Loucy (cell line): ENCODE data around the gene RSF1.
"Not testable (repeated sequence)": the region's sequence is repeated elsewhere in the genome, so short reads cannot be mapped to it uniquely, and the experiment has no call there.

Experiments used
- H2AFZ ChIP-seq: fragments of 200-600 bp; sonication (generic); 2 replicates; pipeline ENCODE4 v1.6.0; 2016; ENCODE audit warnings: antibody characterized with exemption, mild to moderate bottlenecking, low read length, moderate library complexity
- H3F3A ChIP-seq: fragments of 200-600 bp; 2 replicates; pipeline ENCODE4 v1.6.0; 2016; ENCODE audit warnings: antibody characterized with exemption, low read depth, mild to moderate bottlenecking
- H3K27me3 ChIP-seq: fragments of 200-600 bp; sonication (generic); 2 replicates; pipeline ENCODE4 v1.6.1; 2014; ENCODE audit warnings: low read length, mild to moderate bottlenecking; ENCODE audit not compliant: insufficient read depth, poor library complexity, severe bottlenecking
- H3K36me3 ChIP-seq: fragments of 200-600 bp; sonication (generic); 2 replicates; pipeline ENCODE4 v1.6.1; 2016; ENCODE audit warnings: low read length; ENCODE audit not compliant: insufficient read depth
- H3K4me1 ChIP-seq: fragments of 200-600 bp; sonication (generic); 2 replicates; pipeline ENCODE4 v1.5.1; 2014; ENCODE audit warnings: low read length, mild to moderate bottlenecking; ENCODE audit not compliant: insufficient read depth, poor library complexity, severe bottlenecking
- H3K4me2 ChIP-seq: fragments of 200-600 bp; sonication (generic); 2 replicates; pipeline ENCODE4 v1.6.0; 2014; ENCODE audit warnings: antibody characterized with exemption, low read length, low read depth, mild to moderate bottlenecking; ENCODE audit not compliant: poor library complexity, severe bottlenecking
- H3K4me3 ChIP-seq: fragments of 200-600 bp; sonication (generic); 2 replicates; pipeline ENCODE4 v1.5.1; 2014; ENCODE audit warnings: low read length, mild to moderate bottlenecking, mixed read lengths; ENCODE audit not compliant: poor library complexity, severe bottlenecking
- H3K79me2 ChIP-seq: fragments of 200-600 bp; sonication (generic); 2 replicates; pipeline ENCODE4 v1.6.1; 2014; ENCODE audit warnings: low read length; ENCODE audit not compliant: insufficient read depth
- H3K9ac ChIP-seq: fragments of 200-600 bp; sonication (generic); 2 replicates; pipeline ENCODE4 v1.6.0; 2014; ENCODE audit warnings: mild to moderate bottlenecking, low read depth, low read length, moderate library complexity; ENCODE audit not compliant: poor library complexity, severe bottlenecking
- H3K9me2 ChIP-seq: fragments of 200-600 bp; sonication (generic); replicated peaks from 2 replicates; pipeline ENCODE4 v1.6.1; 2016; ENCODE audit warnings: low read depth, low read length, mixed read lengths
- H3K9me3 ChIP-seq: fragments of 200-600 bp; sonication (generic); 2 replicates; pipeline ENCODE4 v1.6.1; 2014; ENCODE audit warnings: mild to moderate bottlenecking, antibody characterized with exemption, low read length, low read depth; ENCODE audit not compliant: insufficient read depth
- H4K20me1 ChIP-seq: fragments of 200-600 bp; sonication (generic); 2 replicates; pipeline ENCODE4 v1.6.0; 2014; ENCODE audit warnings: antibody characterized with exemption, low read length, mild to moderate bottlenecking; ENCODE audit not compliant: insufficient read depth, poor library complexity, severe bottlenecking
- EZH2phosphoT487 ChIP-seq: fragments of 200-600 bp; IDR thresholded peaks from 2 replicates; pipeline ENCODE4 v1.6.1; 2018; ENCODE audit warnings: antibody characterized with exemption, mild to moderate bottlenecking, moderate library complexity, borderline replicate concordance
- TF ChIP-seq, protein P1 (sequence below): fragments of 200-600 bp; sonication (generic); conservative IDR thresholded peaks from 2 replicates; pipeline ENCODE4 v1.5.1; 2014; ENCODE audit warnings: mild to moderate bottlenecking, antibody characterized with exemption, low read length

The RSF1 gene

DNA sequence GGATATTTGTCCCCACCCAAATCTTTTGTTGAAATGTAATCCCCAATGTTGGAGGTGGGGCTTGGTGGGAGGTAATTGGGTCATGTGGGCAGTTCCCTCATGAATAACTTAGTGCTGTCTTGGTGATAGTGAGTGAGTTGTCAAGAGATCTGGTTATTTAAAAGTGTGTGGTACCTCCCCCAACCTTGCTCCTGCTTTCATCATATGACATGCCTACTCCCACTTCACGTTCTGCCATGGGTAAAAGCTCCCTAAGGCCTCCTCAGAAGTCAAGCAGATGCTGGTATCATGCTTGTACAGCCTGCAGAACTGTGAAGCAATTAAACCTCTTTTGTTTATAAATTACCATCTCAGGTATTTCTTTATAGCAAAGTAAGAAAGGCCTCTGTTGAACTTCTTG, 31.0 kb upstream of the RSF1 start:
- Histone ChIP-seq H3K9me2 (no peaks in the 10 kb centered on the region), H3K9me3 (peaks cover 20% of the 10 kb centered on the region; the same call in 1 of the 2 replicates), H4K20me1 (no peaks in the 10 kb centered on the region), H3K4me3 (no peak overlapping the region), H3K27me3 (no peaks in the 10 kb centered on the region), H3K9ac (no peak overlapping the region), H3K4me1 (no peaks in the 10 kb centered on the region), H3K4me2 (no peak overlapping the region), H3K79me2 (no peaks in the 10 kb centered on the region), H2AFZ (no peak overlapping the region), H3F3A (no peaks in the 10 kb centered on the region), H3K36me3 (peaks cover under 1% of the 10 kb centered on the region; the same call in 1 of the 2 replicates)
- no peak for TF ChIP-seq EZH2phosphoT487
- TF ChIP-seq, protein P1, sequence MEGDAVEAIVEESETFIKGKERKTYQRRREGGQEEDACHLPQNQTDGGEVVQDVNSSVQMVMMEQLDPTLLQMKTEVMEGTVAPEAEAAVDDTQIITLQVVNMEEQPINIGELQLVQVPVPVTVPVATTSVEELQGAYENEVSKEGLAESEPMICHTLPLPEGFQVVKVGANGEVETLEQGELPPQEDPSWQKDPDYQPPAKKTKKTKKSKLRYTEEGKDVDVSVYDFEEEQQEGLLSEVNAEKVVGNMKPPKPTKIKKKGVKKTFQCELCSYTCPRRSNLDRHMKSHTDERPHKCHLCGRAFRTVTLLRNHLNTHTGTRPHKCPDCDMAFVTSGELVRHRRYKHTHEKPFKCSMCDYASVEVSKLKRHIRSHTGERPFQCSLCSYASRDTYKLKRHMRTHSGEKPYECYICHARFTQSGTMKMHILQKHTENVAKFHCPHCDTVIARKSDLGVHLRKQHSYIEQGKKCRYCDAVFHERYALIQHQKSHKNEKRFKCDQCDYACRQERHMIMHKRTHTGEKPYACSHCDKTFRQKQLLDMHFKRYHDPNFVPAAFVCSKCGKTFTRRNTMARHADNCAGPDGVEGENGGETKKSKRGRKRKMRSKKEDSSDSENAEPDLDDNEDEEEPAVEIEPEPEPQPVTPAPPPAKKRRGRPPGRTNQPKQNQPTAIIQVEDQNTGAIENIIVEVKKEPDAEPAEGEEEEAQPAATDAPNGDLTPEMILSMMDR: no peak

DNA sequence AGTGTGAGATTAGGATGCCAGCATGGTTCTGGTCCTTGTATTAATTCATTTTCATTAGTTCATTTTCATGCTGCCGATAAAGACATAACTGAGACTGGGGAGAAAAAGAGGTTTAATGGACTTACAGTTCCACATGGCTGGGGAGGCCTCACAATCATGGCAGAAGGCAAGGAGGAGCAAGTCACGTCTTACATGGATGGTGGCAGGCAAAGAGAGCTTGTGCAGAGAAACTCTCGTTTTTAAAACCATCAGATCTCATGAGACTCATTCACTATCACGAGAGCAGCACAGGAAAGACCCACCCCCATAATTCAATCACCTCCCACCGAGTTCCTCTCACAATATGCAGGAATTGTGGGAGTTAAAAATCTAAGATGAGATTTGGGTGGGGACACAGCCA, 23.2 kb upstream of the RSF1 start:
- not testable (repeated sequence) for H3K27me3 ChIP-seq, H3K9me2 ChIP-seq, H3K4me1 ChIP-seq, H3F3A ChIP-seq, H3K4me2 ChIP-seq, H3K79me2 ChIP-seq, H4K20me1 ChIP-seq, H3K9me3 ChIP-seq, H2AFZ ChIP-seq, H3K36me3 ChIP-seq, H3K4me3 ChIP-seq, H3K9ac ChIP-seq

DNA sequence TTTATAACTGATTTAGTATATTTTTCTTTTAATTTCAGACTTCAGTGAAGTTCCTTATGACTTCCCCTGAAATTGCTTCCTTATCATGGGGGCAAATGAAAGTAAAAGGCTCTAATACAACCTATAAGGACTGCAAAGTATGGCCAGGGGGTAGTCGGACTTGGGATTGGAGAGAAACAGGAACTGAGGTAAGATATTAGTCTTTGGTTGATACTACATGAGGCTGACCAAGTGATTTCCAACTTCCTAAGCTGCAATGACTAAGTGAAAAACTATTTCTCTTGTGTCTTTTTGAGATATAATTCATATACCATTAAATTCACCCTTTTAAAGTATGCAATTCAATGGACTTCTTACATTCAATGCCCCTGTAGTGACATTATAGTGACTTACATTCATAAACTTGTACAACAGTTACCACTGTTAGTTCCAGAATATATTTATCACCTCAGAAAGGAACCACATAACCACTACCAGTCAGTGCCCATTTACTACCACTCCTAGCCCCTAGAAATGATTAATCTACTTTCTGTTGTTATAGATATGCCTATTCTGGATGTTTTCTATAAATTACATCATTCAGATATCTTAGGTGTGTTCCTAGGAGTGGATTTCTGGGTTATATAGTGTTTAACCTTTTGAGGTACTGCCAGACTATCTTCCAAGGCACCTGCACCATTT, 22.1 kb upstream of the RSF1 start:
- Histone ChIP-seq H3K4me1 (no peaks in the 10 kb centered on the region), H2AFZ (no peak overlapping the region), H4K20me1 (no peaks in the 10 kb centered on the region), H3K4me2 (no peak overlapping the region), H3F3A (no peaks in the 10 kb centered on the region), H3K9me2 (no peaks in the 10 kb centered on the region), H3K79me2 (no peaks in the 10 kb centered on the region), H3K4me3 (no peak overlapping the region), H3K27me3 (no peaks in the 10 kb centered on the region), H3K36me3 (no peaks in the 10 kb centered on the region), H3K9ac (no peak overlapping the region), H3K9me3 (no peaks in the 10 kb centered on the region)
- TF ChIP-seq, protein P1: no peak
- TF ChIP-seq EZH2phosphoT487: no peak

DNA sequence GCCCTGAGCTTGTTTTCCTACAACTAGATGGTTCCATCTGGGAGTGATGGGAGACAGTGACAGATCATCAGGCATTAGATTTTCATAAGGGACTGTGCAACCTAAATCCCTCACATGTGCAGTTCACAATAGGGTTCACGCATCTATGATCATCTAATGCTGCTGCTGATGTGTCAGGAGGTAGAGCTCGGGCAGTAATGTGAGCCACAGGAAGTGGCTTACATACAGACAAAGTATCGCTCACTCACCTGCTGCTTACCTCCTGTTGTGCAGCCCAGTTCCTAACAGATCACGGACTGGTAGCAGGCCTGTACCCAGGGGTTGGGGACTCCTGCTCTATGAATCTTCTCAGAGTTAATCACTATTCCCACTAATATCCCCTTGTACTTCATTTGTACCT, 12.8 kb upstream of the RSF1 start:
- Histone ChIP-seq H3K36me3 (no peaks in the 10 kb centered on the region), H3K9ac (no peak overlapping the region), H4K20me1 (no peaks in the 10 kb centered on the region), H3K4me3 (no peak overlapping the region), H3K79me2 (no peaks in the 10 kb centered on the region), H2AFZ (no peak overlapping the region), H3K9me3 (no peaks in the 10 kb centered on the region), H3K27me3 (no peaks in the 10 kb centered on the region), H3K9me2 (no peaks in the 10 kb centered on the region), H3F3A (no peaks in the 10 kb centered on the region), H3K4me2 (no peak overlapping the region), H3K4me1 (no peaks in the 10 kb centered on the region)
- TF ChIP-seq, protein P1: no peak
- no peak for TF ChIP-seq EZH2phosphoT487
